ENCODE data around the gene CSPG4. TPM values are rescaled to one million over a fixed set of nuclear protein-coding genes. Genes with fewer than 3 reads are reported as not detected.

The CSPG4 gene
- total RNA-seq, 1 donor from 2014 or later: 0.18 TPM

- H3K27me3 Mint-ChIP-seq (ENCODE audit: unreplicated experiment): peaks cover 19% of the 10 kb centered on the region
Measured at GRCh38 chr15:75651810-75652543, 60.7 kb downstream of the CSPG4 start.

DNA sequence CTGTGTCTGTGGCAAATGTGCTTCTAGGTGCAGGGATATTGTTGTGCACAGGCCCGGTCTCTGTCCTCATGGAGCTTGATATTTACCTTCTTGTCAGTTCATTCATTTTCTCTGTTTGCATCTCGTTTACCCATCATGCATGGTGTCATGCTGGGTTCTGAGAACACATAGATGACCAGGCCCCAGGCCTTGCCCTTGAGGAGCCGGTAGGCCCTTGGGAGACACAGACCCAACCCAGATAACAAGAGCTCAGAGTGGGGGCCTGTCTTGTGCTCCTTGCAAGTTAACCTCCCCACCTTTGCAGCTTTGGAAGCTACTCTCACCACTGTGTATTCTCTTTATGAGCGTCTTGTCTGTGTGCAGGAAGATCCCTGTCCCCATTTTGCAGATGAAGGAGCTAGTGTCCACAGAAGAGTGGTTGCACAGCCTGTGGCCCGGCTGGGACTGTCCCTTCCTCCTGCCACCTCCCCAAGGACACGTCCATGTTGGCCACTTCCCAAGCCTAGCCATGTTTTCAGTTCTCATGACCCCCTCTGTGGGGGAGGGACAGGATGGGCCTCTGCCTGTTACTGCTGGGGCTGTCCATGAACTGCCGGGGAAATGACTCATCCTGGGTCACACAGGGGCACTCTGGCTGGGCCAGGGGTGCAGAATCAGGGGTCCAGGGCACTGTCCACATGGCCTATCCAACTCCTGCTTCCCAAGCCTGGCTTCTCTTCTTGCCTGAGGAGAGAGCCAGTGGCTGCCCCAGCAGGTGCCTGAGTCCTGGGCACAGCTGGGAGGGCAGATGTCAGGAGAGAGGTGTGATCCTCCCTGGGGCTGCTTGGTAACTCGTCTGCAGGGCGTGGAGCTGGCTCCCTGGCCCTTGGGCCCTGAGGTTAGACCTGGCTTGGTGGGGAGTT is 61.5 kb downstream of the CSPG4 start:
- no peaks in the 10 kb centered on the region for H3K9me3 Mint-ChIP-seq (ENCODE audit: unreplicated experiment)
- TF ChIP-seq, protein P1, sequence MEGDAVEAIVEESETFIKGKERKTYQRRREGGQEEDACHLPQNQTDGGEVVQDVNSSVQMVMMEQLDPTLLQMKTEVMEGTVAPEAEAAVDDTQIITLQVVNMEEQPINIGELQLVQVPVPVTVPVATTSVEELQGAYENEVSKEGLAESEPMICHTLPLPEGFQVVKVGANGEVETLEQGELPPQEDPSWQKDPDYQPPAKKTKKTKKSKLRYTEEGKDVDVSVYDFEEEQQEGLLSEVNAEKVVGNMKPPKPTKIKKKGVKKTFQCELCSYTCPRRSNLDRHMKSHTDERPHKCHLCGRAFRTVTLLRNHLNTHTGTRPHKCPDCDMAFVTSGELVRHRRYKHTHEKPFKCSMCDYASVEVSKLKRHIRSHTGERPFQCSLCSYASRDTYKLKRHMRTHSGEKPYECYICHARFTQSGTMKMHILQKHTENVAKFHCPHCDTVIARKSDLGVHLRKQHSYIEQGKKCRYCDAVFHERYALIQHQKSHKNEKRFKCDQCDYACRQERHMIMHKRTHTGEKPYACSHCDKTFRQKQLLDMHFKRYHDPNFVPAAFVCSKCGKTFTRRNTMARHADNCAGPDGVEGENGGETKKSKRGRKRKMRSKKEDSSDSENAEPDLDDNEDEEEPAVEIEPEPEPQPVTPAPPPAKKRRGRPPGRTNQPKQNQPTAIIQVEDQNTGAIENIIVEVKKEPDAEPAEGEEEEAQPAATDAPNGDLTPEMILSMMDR (IDR thresholded peaks at IDR 0.05; ENCODE audit: unreplicated experiment): no peak
- peaks cover 58% of the 10 kb centered on the region for H3K4me1 Mint-ChIP-seq (ENCODE audit: unreplicated experiment)
- H3K27ac Mint-ChIP-seq (ENCODE audit: unreplicated experiment): peak overlapping the region; percentile 44
- peak overlapping the region; percentile 73 for H3K4me3 Mint-ChIP-seq (ENCODE audit: unreplicated experiment)
- no peak for DNase-seq (ENCODE audit: low spot score)
- peaks cover 23% of the 10 kb centered on the region for H3K27me3 Mint-ChIP-seq (ENCODE audit: unreplicated experiment)
- H3K36me3 Mint-ChIP-seq (ENCODE audit: low read depth, unreplicated experiment): peaks cover 20% of the 10 kb centered on the region

More at GRCh38 chr15:75651810-75652543, 60.7 kb downstream of the CSPG4 start:
- Mint-ChIP-seq H3K4me3 (ENCODE audit: unreplicated experiment) (peak overlapping the region; percentile 70), H3K9me3 (ENCODE audit: unreplicated experiment) (no peaks in the 10 kb centered on the region), H3K4me1 (ENCODE audit: unreplicated experiment) (peaks cover 52% of the 10 kb centered on the region), H3K36me3 (ENCODE audit: low read depth, unreplicated experiment) (peaks cover 27% of the 10 kb centered on the region), H3K27ac (ENCODE audit: unreplicated experiment) (peak overlapping the region; percentile 44)
- DNase-seq (ENCODE audit: low spot score): no peak
- TF ChIP-seq, protein P1 (IDR thresholded peaks at IDR 0.05; ENCODE audit: unreplicated experiment): no peak

DNA sequence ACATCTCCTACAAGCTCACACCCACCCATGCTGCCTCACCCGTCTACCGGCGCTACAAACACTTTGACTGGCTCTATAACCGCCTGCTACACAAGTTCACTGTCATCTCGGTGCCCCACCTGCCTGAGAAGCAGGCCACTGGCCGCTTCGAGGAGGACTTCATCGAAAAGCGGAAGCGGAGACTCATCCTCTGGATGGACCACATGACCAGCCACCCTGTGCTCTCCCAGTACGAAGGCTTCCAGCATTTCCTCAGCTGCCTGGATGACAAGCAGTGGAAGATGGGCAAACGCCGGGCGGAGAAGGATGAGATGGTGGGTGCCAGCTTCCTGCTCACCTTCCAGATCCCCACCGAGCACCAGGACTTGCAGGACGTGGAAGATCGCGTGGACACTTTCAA is 62.8 kb downstream of the CSPG4 start:
- Mint-ChIP-seq H3K27me3 (ENCODE audit: unreplicated experiment) (peaks cover 26% of the 10 kb centered on the region), H3K4me1 (ENCODE audit: unreplicated experiment) (peaks cover 56% of the 10 kb centered on the region), H3K4me3 (ENCODE audit: unreplicated experiment) (peak overlapping the region; percentile 39), H3K27ac (ENCODE audit: unreplicated experiment) (no peak overlapping the region), H3K36me3 (ENCODE audit: low read depth, unreplicated experiment) (peaks cover 17% of the 10 kb centered on the region), H3K9me3 (ENCODE audit: unreplicated experiment) (no peaks in the 10 kb centered on the region)
- DNase-seq (ENCODE audit: low spot score): no peak
- TF ChIP-seq, protein P1 (IDR thresholded peaks at IDR 0.05; ENCODE audit: unreplicated experiment): no peak

DNA sequence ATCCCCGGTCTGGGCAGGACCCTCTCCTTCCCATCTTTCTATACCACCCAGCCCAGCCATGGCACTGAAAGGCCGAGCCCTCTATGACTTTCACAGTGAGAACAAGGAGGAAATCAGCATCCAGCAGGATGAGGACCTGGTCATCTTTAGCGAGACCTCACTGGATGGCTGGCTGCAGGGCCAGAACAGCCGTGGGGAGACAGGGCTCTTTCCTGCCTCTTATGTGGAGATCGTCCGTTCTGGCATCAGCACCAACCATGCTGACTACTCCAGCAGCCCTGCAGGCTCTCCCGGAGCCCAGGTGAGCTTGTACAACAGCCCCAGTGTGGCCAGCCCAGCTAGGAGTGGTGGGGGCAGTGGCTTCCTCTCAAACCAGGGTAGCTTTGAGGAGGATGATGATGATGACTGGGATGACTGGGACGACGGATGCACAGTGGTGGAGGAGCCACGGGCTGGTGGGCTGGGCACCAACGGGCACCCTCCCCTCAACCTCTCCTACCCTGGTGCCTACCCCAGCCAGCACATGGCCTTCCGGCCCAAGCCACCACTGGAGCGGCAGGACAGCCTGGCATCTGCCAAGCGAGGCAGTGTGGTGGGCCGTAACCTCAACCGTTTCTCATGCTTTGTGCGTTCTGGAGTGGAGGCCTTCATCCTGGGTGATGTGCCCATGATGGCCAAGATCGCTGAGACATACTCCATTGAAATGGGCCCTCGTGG is 63.4 kb downstream of the CSPG4 start:
- TF ChIP-seq, protein P1 (IDR thresholded peaks at IDR 0.05; ENCODE audit: unreplicated experiment): no peak
- Mint-ChIP-seq H3K27ac (ENCODE audit: unreplicated experiment) (peak overlapping the region; percentile 26), H3K4me3 (ENCODE audit: unreplicated experiment) (peak overlapping the region; percentile 95), H3K27me3 (ENCODE audit: unreplicated experiment) (peaks cover 26% of the 10 kb centered on the region), H3K36me3 (ENCODE audit: low read depth, unreplicated experiment) (peaks cover 17% of the 10 kb centered on the region), H3K9me3 (ENCODE audit: unreplicated experiment) (no peaks in the 10 kb centered on the region), H3K4me1 (ENCODE audit: unreplicated experiment) (peaks cover 54% of the 10 kb centered on the region)
- DNase-seq (ENCODE audit: low spot score): no peak

Data from endothelial cell (in vitro differentiated cells).